ENCODE measurements around the gene DHX30. TPM values are rescaled to one million over a fixed set of nuclear protein-coding genes. Genes with fewer than 3 reads are reported as not detected.

Gene DHX30
- total RNA-seq, 1 donor from 2014 or later, result 68.7 TPM

- peak overlapping the region; percentile 7 for H3K4me3 Mint-ChIP-seq (ENCODE audit: unreplicated experiment)
- peaks cover 16% of the 10 kb centered on the region for H3K27me3 Mint-ChIP-seq (ENCODE audit: unreplicated experiment)
- DNase-seq (ENCODE audit: low spot score), result no peak
- H3K4me1 Mint-ChIP-seq (ENCODE audit: unreplicated experiment), result peaks cover 52% of the 10 kb centered on the region
- H3K36me3 Mint-ChIP-seq (ENCODE audit: low read depth, unreplicated experiment), result peaks cover 15% of the 10 kb centered on the region
- peak overlapping the region; percentile 87 for H3K27ac Mint-ChIP-seq (ENCODE audit: unreplicated experiment)
- TF ChIP-seq CTCF (IDR thresholded peaks at IDR 0.05; ENCODE audit: unreplicated experiment), result no peak
- H3K9me3 Mint-ChIP-seq (ENCODE audit: unreplicated experiment), result no peaks in the 10 kb centered on the region
Observed at GRCh38 chr3:47890126-47890827, 87.3 kb downstream of the DHX30 start.

- peak overlapping the region; percentile 6 for H3K4me3 Mint-ChIP-seq (ENCODE audit: unreplicated experiment)
- peaks cover 52% of the 10 kb centered on the region for H3K4me1 Mint-ChIP-seq (ENCODE audit: unreplicated experiment)
- H3K9me3 Mint-ChIP-seq (ENCODE audit: unreplicated experiment), result no peaks in the 10 kb centered on the region
- peak overlapping the region; percentile 87 for H3K27ac Mint-ChIP-seq (ENCODE audit: unreplicated experiment)
- no peak for TF ChIP-seq CTCF (IDR thresholded peaks at IDR 0.05; ENCODE audit: unreplicated experiment)
- no peak for DNase-seq (ENCODE audit: low spot score)
- H3K36me3 Mint-ChIP-seq (ENCODE audit: low read depth, unreplicated experiment), result peaks cover 15% of the 10 kb centered on the region
- peaks cover 18% of the 10 kb centered on the region for H3K27me3 Mint-ChIP-seq (ENCODE audit: unreplicated experiment)
Observed at GRCh38 chr3:47890828-47891612, 88.1 kb downstream of the DHX30 start.

GRCh38 chr3:47891613-47892005, 88.7 kb downstream of the DHX30 start:
- no peak overlapping the region for H3K27ac Mint-ChIP-seq (ENCODE audit: unreplicated experiment)

GRCh38 chr3:47892286-47893040, 89.5 kb downstream of the DHX30 start:
- Mint-ChIP-seq H3K9me3 (ENCODE audit: unreplicated experiment) (no peaks in the 10 kb centered on the region), H3K27ac (ENCODE audit: unreplicated experiment) (no peak overlapping the region), H3K27me3 (ENCODE audit: unreplicated experiment) (peaks cover 16% of the 10 kb centered on the region), H3K36me3 (ENCODE audit: low read depth, unreplicated experiment) (peaks cover 15% of the 10 kb centered on the region), H3K4me3 (ENCODE audit: unreplicated experiment) (peak overlapping the region; percentile 21), H3K4me1 (ENCODE audit: unreplicated experiment) (peaks cover 49% of the 10 kb centered on the region)
- no peak for TF ChIP-seq CTCF (IDR thresholded peaks at IDR 0.05; ENCODE audit: unreplicated experiment)
- DNase-seq (ENCODE audit: low spot score), result no peak

More at GRCh38 chr3:47891613-47892005, 88.7 kb downstream of the DHX30 start:
- Mint-ChIP-seq H3K36me3 (ENCODE audit: low read depth, unreplicated experiment) (peaks cover 15% of the 10 kb centered on the region), H3K9me3 (ENCODE audit: unreplicated experiment) (no peaks in the 10 kb centered on the region), H3K4me1 (ENCODE audit: unreplicated experiment) (peaks cover 51% of the 10 kb centered on the region), H3K4me3 (ENCODE audit: unreplicated experiment) (no peak overlapping the region), H3K27me3 (ENCODE audit: unreplicated experiment) (peaks cover 16% of the 10 kb centered on the region)
- no peak for TF ChIP-seq CTCF (IDR thresholded peaks at IDR 0.05; ENCODE audit: unreplicated experiment)
- DNase-seq (ENCODE audit: low spot score), result no peak

Data from endothelial cell (in vitro differentiated cells).